ENCODE measurements around the gene CC2D1B. TPM values are rescaled to one million over a fixed set of nuclear protein-coding genes. Genes with fewer than 3 reads are reported as not detected.

The CC2D1B gene
- total RNA-seq, 1 experiment from 2014 or later, result 26.0 TPM

GRCh38 chr1:52359676-52360594 is 6.1 kb downstream of the CC2D1B start:
- no TSS peak for BruUV-seq (replicated peaks)
- Histone ChIP-seq H3K79me2 (ENCODE audit: low read length) (peaks cover 12% of the 10 kb centered on the region), H3K9me3 (ENCODE audit: low read length) (no peaks in the 10 kb centered on the region), H3K27me3 (ENCODE audit: low read length) (no peaks in the 10 kb centered on the region), H3K9me2 (replicated peaks; ENCODE audit: low read length) (no peaks in the 10 kb centered on the region), H3K4me3 (ENCODE audit: low read length) (no peak overlapping the region), H4K20me1 (ENCODE audit: low read length) (no peaks in the 10 kb centered on the region), H3K27ac (ENCODE audit: low read length) (no peak overlapping the region), H3K4me2 (ENCODE audit: low read length) (no peak overlapping the region), H3F3A (ENCODE audit: low read length, unreplicated experiment) (no peaks in the 10 kb centered on the region), H3K36me3 (ENCODE audit: low read depth, low read length) (peaks cover 25% of the 10 kb centered on the region; the same call in 1 of the 2 replicates), H2AFZ (ENCODE audit: low read length) (no peak overlapping the region), H3K9ac (ENCODE audit: low read length) (no peak overlapping the region), H3K4me1 (ENCODE audit: insufficient read depth, low read length) (peaks cover 5% of the 10 kb centered on the region)
- DNase-seq, result no peak
- POLR2A ChIA-PET (ENCODE audit: unreplicated experiment), result no interaction called here
- CTCF ChIA-PET, result no interaction called here
- intact Hi-C loops (cut with micrococcal nuclease), result no loop called here
- TF ChIP-seq EZH2phosphoT487 (IDR thresholded peaks at IDR 0.05; ENCODE audit: borderline replicate concordance, low read length) (no peak), CTCF (conservative IDR thresholded peaks at IDR 0.05; ENCODE audit: low read depth, low read length) (no peak; the same call in 1 of the 2 replicates), EZH2 (IDR thresholded peaks at IDR 0.05; ENCODE audit: low read length, unreplicated experiment) (no peak)
- ATAC-seq, result no peak

- Histone ChIP-seq H4K20me1 (ENCODE audit: low read length) (no peaks in the 10 kb centered on the region), H3K9ac (ENCODE audit: low read length) (no peak overlapping the region), H3K27ac (ENCODE audit: low read length) (no peak overlapping the region), H3K9me2 (replicated peaks; ENCODE audit: low read length) (no peaks in the 10 kb centered on the region), H3K27me3 (ENCODE audit: low read length) (no peaks in the 10 kb centered on the region), H3K4me1 (ENCODE audit: insufficient read depth, low read length) (no peaks in the 10 kb centered on the region), H3K79me2 (ENCODE audit: low read length) (peaks cover 3% of the 10 kb centered on the region), H3K36me3 (ENCODE audit: low read depth, low read length) (peaks cover 34% of the 10 kb centered on the region; the same call in 1 of the 2 replicates), H3K4me3 (ENCODE audit: low read length) (no peak overlapping the region), H3F3A (ENCODE audit: low read length, unreplicated experiment) (no peaks in the 10 kb centered on the region), H2AFZ (ENCODE audit: low read length) (no peak overlapping the region), H3K4me2 (ENCODE audit: low read length) (no peak overlapping the region), H3K9me3 (ENCODE audit: low read length) (no peaks in the 10 kb centered on the region)
- intact Hi-C loops (cut with micrococcal nuclease), result no loop called here
- TF ChIP-seq EZH2phosphoT487 (IDR thresholded peaks at IDR 0.05; ENCODE audit: borderline replicate concordance, low read length), result no peak
- no peak for TF ChIP-seq CTCF (conservative IDR thresholded peaks at IDR 0.05; ENCODE audit: low read depth, low read length)
- no peak for TF ChIP-seq EZH2 (IDR thresholded peaks at IDR 0.05; ENCODE audit: low read length, unreplicated experiment)
- POLR2A ChIA-PET (ENCODE audit: unreplicated experiment), result no interaction called here
- no peak for ATAC-seq
- CTCF ChIA-PET, result no interaction called here
- DNase-seq, result no peak
- no TSS peak for BruUV-seq (replicated peaks)
Measured at GRCh38 chr1:52358851-52359497, 7.0 kb downstream of the CC2D1B start.

Data from PC-3 (cell line).